ENCODE measurements around the gene DISC1.

Gene DISC1

GRCh38 chr1:231679109-231679508 is 52.5 kb downstream of the DISC1 start:
- no peak for DNase-seq (ENCODE audit: low read depth)
- no peak for TF ChIP-seq CTCF (IDR thresholded peaks at IDR 0.05; ENCODE audit: insufficient read depth, low read depth, low read length, missing control alignments)
- no peak overlapping the region for H3K4me3 ChIP-seq (ENCODE audit: low read depth, low read length)

GRCh38 chr1:231681006-231681405 is 54.4 kb downstream of the DISC1 start:
- no peak overlapping the region for H3K4me3 ChIP-seq (ENCODE audit: low read depth, low read length)

GRCh38 chr1:231682779-231683178 is 56.2 kb downstream of the DISC1 start:
- no peak for TF ChIP-seq CTCF (IDR thresholded peaks at IDR 0.05; ENCODE audit: insufficient read depth, low read depth, low read length, missing control alignments)
- H3K4me3 ChIP-seq (ENCODE audit: low read depth, low read length): no peak overlapping the region
- no peak for DNase-seq (ENCODE audit: low read depth)

More at GRCh38 chr1:231681006-231681405, 54.4 kb downstream of the DISC1 start:
- no peak for TF ChIP-seq CTCF (IDR thresholded peaks at IDR 0.05; ENCODE audit: insufficient read depth, low read depth, low read length, missing control alignments)
- DNase-seq (ENCODE audit: low read depth): no peak

- TF ChIP-seq CTCF (IDR thresholded peaks at IDR 0.05; ENCODE audit: insufficient read depth, low read depth, low read length, missing control alignments): no peak
- no peak for DNase-seq (ENCODE audit: low read depth)
- no peak overlapping the region for H3K4me3 ChIP-seq (ENCODE audit: low read depth, low read length)
Measured at GRCh38 chr1:231683439-231684165, 57.0 kb downstream of the DISC1 start.

- H3K4me3 ChIP-seq (ENCODE audit: low read depth, low read length): no peak overlapping the region
- no peak for TF ChIP-seq CTCF (IDR thresholded peaks at IDR 0.05; ENCODE audit: insufficient read depth, low read depth, low read length, missing control alignments)
- DNase-seq (ENCODE audit: low read depth): no peak
Measured at GRCh38 chr1:231684356-231685244, 58.0 kb downstream of the DISC1 start.

- no peak for TF ChIP-seq CTCF (IDR thresholded peaks at IDR 0.05; ENCODE audit: insufficient read depth, low read depth, low read length, missing control alignments)
- no peak for DNase-seq (ENCODE audit: low read depth)
- H3K4me3 ChIP-seq (ENCODE audit: low read depth, low read length): no peak overlapping the region
Measured at GRCh38 chr1:231686384-231686783, 59.8 kb downstream of the DISC1 start.
